IPS DF 6.9 (cell line): Measurements from ENCODE around the gene PTPRG.

Source experiments
- DNase-seq: peaks from one replicate; pipeline ENCODE4 v3.0.0-alpha.2; 2013; ENCODE audit warnings: low read depth, low spot score
- H3K27ac ChIP-seq: one replicate; pipeline ENCODE4 v1.5.1; 2013; ENCODE audit warnings: low read length, control low read depth
- H3K27me3 ChIP-seq: 2 replicates; pipeline ENCODE4 v1.6.1; 2013; ENCODE audit warnings: mild to moderate bottlenecking, low read length; ENCODE audit not compliant: control insufficient read depth, insufficient read depth
- H3K36me3 ChIP-seq: 2 replicates; pipeline ENCODE4 v1.6.1; 2013; ENCODE audit warnings: low read length; ENCODE audit not compliant: control insufficient read depth, insufficient read depth
- H3K4me1 ChIP-seq: 2 replicates; pipeline ENCODE4 v1.6.1; 2013; ENCODE audit warnings: low read length; ENCODE audit not compliant: control insufficient read depth, insufficient read depth
- H3K4me3 ChIP-seq: 2 replicates; pipeline ENCODE4 v1.5.1; 2013; ENCODE audit warnings: mild to moderate bottlenecking, low read length
- H3K9me3 ChIP-seq: 2 replicates; pipeline ENCODE4 v1.6.1; 2013; ENCODE audit warnings: low read length, inconsistent platforms; ENCODE audit not compliant: control insufficient read depth, insufficient read depth
- WGBS: extraction: QIAGEN DNeasy Blood & Tissue Kit; methylation state at CpG from one replicate; pipeline ENCODE4 v1.1.7; 2013; ENCODE audit warnings: mixed read lengths, missing lambda C conversion rate; ENCODE audit not compliant: insufficient read length, insufficient coverage; 5-methylcytosine and 5-hydroxymethylcytosine counted together

The PTPRG gene

DNA sequence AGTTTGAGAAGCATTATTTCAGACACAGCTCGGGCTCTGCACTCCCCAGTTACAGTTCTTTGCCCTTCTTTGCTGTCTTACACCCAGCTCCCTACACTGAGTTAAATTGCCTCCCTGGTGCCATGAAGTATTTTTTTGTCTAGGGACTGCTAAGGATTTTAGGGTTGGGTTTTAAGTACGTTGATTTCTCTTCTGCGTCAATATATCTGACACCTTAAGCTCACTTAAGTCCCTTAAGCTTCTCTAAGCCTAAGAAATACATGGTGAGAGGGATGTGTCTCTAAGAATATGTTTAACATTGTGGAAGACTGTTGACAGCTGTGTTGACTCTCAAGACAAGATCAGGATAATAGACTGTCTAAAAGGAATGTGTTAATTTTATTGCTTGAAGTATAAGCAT lies 400.5 kb downstream of the PTPRG start:
- Histone ChIP-seq H3K9me3 (no peaks in the 10 kb centered on the region), H3K4me1 (peaks cover 6% of the 10 kb centered on the region; the same call in 1 of the 2 replicates), H3K36me3 (no peaks in the 10 kb centered on the region), H3K27me3 (no peaks in the 10 kb centered on the region), H3K4me3 (no peak overlapping the region), H3K27ac (no peak overlapping the region)
- no CpG with 5 or more reads among the region's 3 CpGs for WGBS
- no peak for DNase-seq

DNA sequence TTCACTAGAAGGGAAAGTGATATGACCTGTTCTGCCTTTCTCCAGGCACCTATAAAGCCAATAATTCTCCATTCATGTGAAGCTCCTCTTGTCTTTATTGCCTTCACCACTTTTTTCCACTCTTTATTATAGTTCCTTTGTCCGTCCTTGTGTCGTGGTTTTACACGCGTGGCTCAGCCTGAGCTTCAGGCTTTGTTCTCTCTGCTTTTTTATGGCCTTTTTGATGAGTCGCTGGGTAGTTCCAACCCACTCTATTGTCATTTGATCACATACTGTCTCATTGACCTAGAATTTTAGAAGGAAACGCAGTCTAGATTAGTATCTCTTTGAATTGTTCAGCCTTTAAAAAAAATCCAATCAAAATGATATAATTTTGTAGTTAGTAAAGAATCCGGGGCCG lies 403.2 kb downstream of the PTPRG start:
- Histone ChIP-seq H3K27me3 (no peaks in the 10 kb centered on the region), H3K36me3 (no peaks in the 10 kb centered on the region), H3K9me3 (no peaks in the 10 kb centered on the region), H3K4me3 (no peak overlapping the region), H3K27ac (no peak overlapping the region), H3K4me1 (peaks cover 6% of the 10 kb centered on the region; the same call in 1 of the 2 replicates)
- WGBS, result no CpG with 5 or more reads among the region's 8 CpGs
- DNase-seq, result no peak

DNA sequence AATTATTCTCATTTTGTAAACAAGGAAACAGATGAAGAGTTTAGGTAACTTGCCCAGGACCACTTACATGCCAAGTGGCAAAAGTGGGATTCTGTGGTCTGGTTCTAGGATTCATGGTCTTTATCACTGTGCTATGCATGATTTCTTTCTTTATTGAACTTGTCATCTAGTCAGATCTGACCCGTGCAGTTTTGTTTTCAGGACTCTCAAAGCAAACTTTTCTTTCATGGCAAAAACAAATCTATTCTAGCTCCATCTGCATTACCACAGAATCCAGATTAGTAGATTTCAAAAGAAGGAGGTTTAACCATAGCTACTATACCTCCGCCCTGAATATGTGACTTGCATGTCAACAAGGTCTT lies 404.4 kb downstream of the PTPRG start:
- peaks cover 6% of the 10 kb centered on the region; the same call in 1 of the 2 replicates for H3K4me1 ChIP-seq
- no peaks in the 10 kb centered on the region for H3K27me3 ChIP-seq
- no peak overlapping the region for H3K27ac ChIP-seq
- DNase-seq, result no peak
- no peaks in the 10 kb centered on the region for H3K9me3 ChIP-seq
- no peak overlapping the region for H3K4me3 ChIP-seq
- no peaks in the 10 kb centered on the region for H3K36me3 ChIP-seq
- WGBS, result no CpG with 5 or more reads among the region's 2 CpGs

DNA sequence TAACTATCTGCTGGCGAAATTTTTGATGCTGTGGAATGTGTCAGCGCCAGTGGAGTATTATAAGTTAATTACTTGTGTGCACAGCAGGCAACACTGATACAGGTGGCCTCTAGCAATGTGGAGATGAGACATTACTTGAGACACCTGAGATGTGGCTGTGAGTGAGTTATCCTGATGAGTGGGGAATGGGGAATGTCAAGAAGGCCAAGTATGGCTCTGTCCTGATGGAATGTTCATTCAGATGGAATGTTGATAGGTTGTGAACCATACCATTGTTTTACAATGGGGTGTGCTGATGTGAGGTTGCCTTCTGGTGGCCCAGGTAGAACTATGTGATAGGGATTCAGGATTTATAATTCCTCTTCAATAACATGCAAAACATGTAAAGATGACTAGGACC lies 404.8 kb downstream of the PTPRG start:
- H3K27me3 ChIP-seq, result no peaks in the 10 kb centered on the region
- no peak overlapping the region for H3K27ac ChIP-seq
- no CpG with 5 or more reads among the region's 2 CpGs for WGBS
- no peaks in the 10 kb centered on the region for H3K36me3 ChIP-seq
- H3K9me3 ChIP-seq, result no peaks in the 10 kb centered on the region
- peaks cover 6% of the 10 kb centered on the region; the same call in 1 of the 2 replicates for H3K4me1 ChIP-seq
- DNase-seq, result no peak
- no peak overlapping the region for H3K4me3 ChIP-seq

DNA sequence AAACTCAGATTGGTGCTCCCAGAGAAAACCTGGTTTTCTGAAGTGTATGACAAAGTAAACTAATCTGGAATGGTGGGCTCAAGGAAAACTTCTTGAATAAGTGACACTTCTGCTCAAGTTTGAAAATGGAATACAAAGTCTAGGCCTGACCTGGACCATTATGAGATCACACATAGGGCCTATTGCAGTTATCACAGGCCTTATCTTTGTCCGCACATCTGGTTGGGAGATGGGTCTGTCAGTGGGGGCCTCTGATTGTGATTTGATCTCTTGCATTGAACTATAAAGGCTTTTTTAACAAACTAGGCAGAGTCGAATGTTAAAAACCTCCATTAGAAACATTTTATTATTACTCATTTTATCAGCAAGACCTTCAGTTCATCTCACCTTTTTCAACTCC lies 405.6 kb downstream of the PTPRG start:
- Histone ChIP-seq H3K4me3 (no peak overlapping the region), H3K9me3 (no peaks in the 10 kb centered on the region), H3K4me1 (peaks cover 6% of the 10 kb centered on the region; the same call in 1 of the 2 replicates), H3K27me3 (no peaks in the 10 kb centered on the region), H3K36me3 (no peaks in the 10 kb centered on the region), H3K27ac (no peak overlapping the region)
- no peak for DNase-seq
- WGBS, result no CpG with 5 or more reads among the region's 2 CpGs

DNA sequence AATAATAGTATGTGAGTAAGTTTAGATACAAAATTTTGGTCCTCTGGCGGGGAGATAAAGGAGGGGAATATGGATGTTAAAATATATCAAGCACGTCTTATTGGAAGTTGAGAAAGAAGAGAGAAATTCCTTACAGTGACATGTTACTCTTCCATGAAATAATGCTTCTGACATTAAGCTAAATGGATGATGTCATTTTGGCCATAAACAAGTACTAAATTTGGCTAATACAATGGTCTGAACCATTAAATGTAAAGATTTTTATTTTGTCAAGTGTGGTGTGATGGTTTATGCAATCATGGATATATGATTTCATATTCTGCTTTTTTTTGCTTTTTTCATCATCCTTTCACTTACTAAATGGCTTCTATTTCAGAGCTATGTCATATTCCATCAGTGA lies 406.6 kb downstream of the PTPRG start:
- Histone ChIP-seq H3K4me1 (peaks cover 6% of the 10 kb centered on the region; the same call in 1 of the 2 replicates), H3K36me3 (no peaks in the 10 kb centered on the region), H3K27ac (no peak overlapping the region), H3K4me3 (no peak overlapping the region), H3K9me3 (no peaks in the 10 kb centered on the region), H3K27me3 (no peaks in the 10 kb centered on the region)
- WGBS, result no CpG with 5 or more reads among the region's 2 CpGs
- DNase-seq, result no peak

DNA sequence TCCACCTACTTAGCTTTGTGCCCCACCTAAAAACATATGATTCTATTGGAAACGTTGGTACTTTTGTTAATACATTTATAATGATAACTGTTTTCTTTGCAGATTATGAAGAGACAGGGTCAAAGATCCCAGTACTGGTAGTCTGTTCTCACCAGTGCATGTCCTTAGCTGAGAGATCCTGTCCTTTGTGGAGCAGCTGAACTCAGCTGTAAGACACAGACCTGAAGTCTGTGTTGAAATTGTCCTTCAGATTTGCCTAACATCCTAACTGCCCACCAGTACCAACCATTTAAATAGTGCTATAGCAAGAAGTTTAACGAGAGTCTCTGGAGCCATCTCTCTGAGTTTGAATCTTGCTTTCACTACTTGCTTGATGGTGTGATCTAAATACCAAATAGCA lies 413.3 kb downstream of the PTPRG start:
- Histone ChIP-seq H3K4me3 (no peak overlapping the region), H3K4me1 (no peaks in the 10 kb centered on the region), H3K36me3 (no peaks in the 10 kb centered on the region), H3K27me3 (no peaks in the 10 kb centered on the region), H3K27ac (no peak overlapping the region), H3K9me3 (no peaks in the 10 kb centered on the region)
- no peak for DNase-seq
- no CpG with 5 or more reads among the region's 2 CpGs for WGBS

DNA sequence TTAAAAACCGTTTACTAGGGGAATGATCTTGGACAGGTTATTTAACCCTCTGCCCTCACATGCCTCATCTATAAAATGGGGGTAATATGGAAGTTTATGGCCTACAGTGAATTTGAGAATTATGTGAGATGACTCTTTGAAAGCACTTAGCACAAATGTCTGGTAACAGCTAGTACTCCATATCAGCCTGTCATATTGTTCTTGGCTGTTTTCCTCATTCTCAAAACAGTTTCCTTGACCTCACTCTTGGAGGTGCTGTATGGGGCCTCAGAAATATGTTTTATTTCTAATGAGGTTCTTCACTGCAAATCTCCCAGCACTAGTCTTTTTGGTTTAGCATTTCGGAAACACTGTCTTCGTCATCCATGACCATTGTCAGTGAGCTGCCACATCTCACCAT lies 413.8 kb downstream of the PTPRG start:
- Histone ChIP-seq H3K36me3 (no peaks in the 10 kb centered on the region), H3K27me3 (no peaks in the 10 kb centered on the region), H3K9me3 (no peaks in the 10 kb centered on the region), H3K4me1 (no peaks in the 10 kb centered on the region), H3K4me3 (no peak overlapping the region), H3K27ac (no peak overlapping the region)
- DNase-seq, result no peak
- no CpG with 5 or more reads among the region's 3 CpGs for WGBS

DNA sequence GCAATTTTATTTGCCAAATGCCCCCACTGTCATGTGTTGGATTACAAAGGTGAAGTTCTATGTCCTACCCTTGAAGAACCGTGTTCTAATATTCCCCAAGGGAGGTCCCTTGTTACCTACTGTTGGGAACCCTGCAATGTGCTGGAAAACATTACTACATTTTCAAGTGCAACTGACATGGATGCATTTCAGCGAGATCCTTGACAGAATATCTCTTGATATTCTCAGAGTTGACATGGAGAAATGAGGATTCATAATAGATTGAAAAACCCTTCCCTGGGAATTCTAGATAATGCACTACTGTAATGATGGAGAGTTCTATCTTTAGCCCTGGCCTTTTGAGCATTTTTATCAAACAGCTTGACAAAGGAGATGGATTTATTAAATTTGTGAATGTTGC lies 414.6 kb downstream of the PTPRG start:
- Histone ChIP-seq H3K4me3 (no peak overlapping the region), H3K9me3 (no peaks in the 10 kb centered on the region), H3K27ac (no peak overlapping the region), H3K4me1 (no peaks in the 10 kb centered on the region), H3K36me3 (no peaks in the 10 kb centered on the region), H3K27me3 (no peaks in the 10 kb centered on the region)
- no peak for DNase-seq
- WGBS, result no CpG with 5 or more reads among the region's 2 CpGs

DNA sequence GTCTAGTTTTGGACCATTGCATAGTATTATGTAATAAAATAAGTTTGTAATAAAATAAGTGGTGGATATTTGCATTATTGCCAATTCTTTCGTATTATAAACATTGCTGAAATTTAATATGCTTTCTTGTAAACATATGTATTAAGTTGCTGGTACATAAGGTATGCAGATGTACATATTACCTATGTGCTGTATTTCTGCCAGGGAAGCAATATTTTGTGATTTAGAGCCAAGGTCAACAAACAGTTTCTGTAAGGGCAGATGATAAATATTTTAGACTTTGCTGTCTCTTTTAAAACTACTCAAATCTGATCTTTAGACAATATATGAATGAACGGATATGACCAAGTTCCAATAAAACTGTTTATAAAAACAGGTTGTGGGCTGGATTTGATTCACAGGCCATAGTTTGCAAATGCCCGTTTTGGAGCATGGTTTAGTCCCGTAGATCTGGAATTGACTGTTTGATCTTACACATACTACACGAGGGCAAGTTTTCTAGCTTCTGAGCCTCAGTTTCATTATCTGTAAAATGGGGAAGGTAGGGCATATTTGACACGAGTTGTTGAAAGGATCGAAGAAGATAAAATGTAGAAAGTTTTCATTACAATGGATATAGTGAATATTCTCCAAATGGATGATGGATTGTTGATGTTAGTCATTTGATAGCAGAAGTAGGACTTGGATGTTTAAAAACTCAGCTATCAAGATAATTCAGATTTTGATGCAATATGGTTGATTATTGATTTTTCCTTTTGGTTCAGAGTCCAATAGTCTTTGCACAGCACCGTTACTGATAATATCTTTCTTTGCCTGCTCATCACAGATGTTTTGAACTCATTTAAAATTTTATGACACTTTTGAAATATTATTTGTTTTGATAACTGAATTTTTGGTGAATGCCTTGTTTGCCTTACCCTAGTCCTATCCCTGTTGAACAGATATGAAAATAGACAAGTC lies 417.4 kb downstream of the PTPRG start:
- Histone ChIP-seq H3K4me3 (no peak overlapping the region), H3K36me3 (no peaks in the 10 kb centered on the region), H3K4me1 (no peaks in the 10 kb centered on the region), H3K27ac (no peak overlapping the region), H3K9me3 (no peaks in the 10 kb centered on the region), H3K27me3 (no peaks in the 10 kb centered on the region)
- 100% methylated on average over 3 of the region's 8 CpGs for WGBS
- no peak for DNase-seq

DNA sequence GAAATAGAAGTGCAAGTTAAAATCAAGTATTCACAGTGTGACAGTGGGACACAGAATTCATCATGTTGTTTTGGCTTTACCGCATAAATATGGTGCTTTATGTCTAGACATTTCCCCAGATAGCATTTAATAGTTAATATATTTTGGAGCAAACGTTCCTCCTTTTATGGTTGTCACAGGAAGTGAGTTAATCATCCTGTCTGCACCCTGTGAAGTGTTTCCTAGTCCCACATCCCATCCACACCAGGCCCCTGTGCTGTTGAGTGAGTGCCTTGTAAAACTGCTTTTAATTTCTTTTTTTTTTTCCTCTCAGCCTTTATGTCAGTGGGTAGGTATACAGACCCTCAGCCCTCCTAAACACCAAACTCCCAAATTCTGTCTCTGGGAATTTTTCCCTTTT lies 418.3 kb downstream of the PTPRG start:
- H3K4me3 ChIP-seq, result no peak overlapping the region
- H3K27me3 ChIP-seq, result no peaks in the 10 kb centered on the region
- H3K4me1 ChIP-seq, result no peaks in the 10 kb centered on the region
- no CpG with 5 or more reads among the region's 2 CpGs for WGBS
- H3K9me3 ChIP-seq, result no peaks in the 10 kb centered on the region
- H3K27ac ChIP-seq, result no peak overlapping the region
- DNase-seq, result no peak
- H3K36me3 ChIP-seq, result no peaks in the 10 kb centered on the region
